Neural cell (in vitro differentiated cells): ENCODE results near the gene KATNA1. TPM values are rescaled to one million over a fixed set of nuclear protein-coding genes. Genes with fewer than 3 reads are reported as not detected.

Experiments used
- H2AFZ ChIP-seq: fragments of 200-600, 300-800 bp; sonication (generic), shearing (Covaris generic); 2 replicates; pipeline ENCODE4 v1.6.0; 2014; ENCODE audit warnings: low read depth, mild to moderate bottlenecking, antibody characterized with exemption, low read length, moderate library complexity
- H3F3A ChIP-seq: fragments of 200-600 bp; shearing (Covaris generic); 2 replicates; pipeline ENCODE4 v1.6.1; 2016; ENCODE audit warnings: mild to moderate bottlenecking, moderate library complexity, mixed read lengths, antibody characterized with exemption, low read length; ENCODE audit not compliant: insufficient read depth, poor library complexity, severe bottlenecking
- H3K27ac ChIP-seq: fragments of 200-600, 300-800 bp; sonication (generic), shearing (Covaris generic); 2 replicates; pipeline ENCODE4 v1.5.1; 2014; ENCODE audit warnings: mild to moderate bottlenecking, low read length, moderate library complexity
- H3K27me3 ChIP-seq: fragments of 300-800, 200-600 bp; sonication (generic), shearing (Covaris generic); 2 replicates; pipeline ENCODE4 v1.6.0; 2014; ENCODE audit warnings: mild to moderate bottlenecking, low read depth, low read length, moderate library complexity; ENCODE audit not compliant: insufficient read depth
- H3K36me3 ChIP-seq: fragments of 300-800, 200-600 bp; sonication (generic), shearing (Covaris generic); 2 replicates; pipeline ENCODE4 v1.5.1; 2014; ENCODE audit warnings: mild to moderate bottlenecking, antibody characterized with exemption, low read length, moderate library complexity; ENCODE audit not compliant: insufficient read depth
- H3K4me2 ChIP-seq: fragments of 300-800, 200-600 bp; sonication (generic), shearing (Covaris generic); 2 replicates; pipeline ENCODE4 v1.6.0; 2014; ENCODE audit warnings: mild to moderate bottlenecking, low read length
- H3K4me3 ChIP-seq: fragments of 300-800, 200-600 bp; sonication (generic), shearing (Covaris generic); 2 replicates; pipeline ENCODE4 v1.5.1; 2014; ENCODE audit warnings: mild to moderate bottlenecking, low read length, moderate library complexity
- H3K79me2 ChIP-seq: fragments of 200-600 bp; shearing (Covaris generic); replicated peaks from 2 replicates; pipeline ENCODE4 v1.6.0; 2014; ENCODE audit warnings: mild to moderate bottlenecking, low read length, moderate library complexity; ENCODE audit not compliant: insufficient read depth
- H3K9ac ChIP-seq: fragments of 300-800, 200-600 bp; sonication (generic), shearing (Covaris generic); 2 replicates; pipeline ENCODE4 v1.6.1; 2016; ENCODE audit warnings: mild to moderate bottlenecking, low read length, mixed read lengths
- H3K9me2 ChIP-seq: fragments of 200-600 bp; shearing (Covaris generic); 2 replicates; pipeline ENCODE4 v1.6.1; 2016; ENCODE audit warnings: mild to moderate bottlenecking, low read length, mixed read lengths; ENCODE audit not compliant: insufficient read depth
- H3K9me3 ChIP-seq: fragments of 200-600, 300-800 bp; sonication (generic), shearing (Covaris generic); 2 replicates; pipeline ENCODE4 v1.6.1; 2016; ENCODE audit warnings: mild to moderate bottlenecking, mixed run types, low read length, moderate library complexity, mixed read lengths
- H4K20me1 ChIP-seq: fragments of 200-600 bp; shearing (Covaris generic); 2 replicates; pipeline ENCODE4 v1.6.1; 2016; ENCODE audit warnings: mild to moderate bottlenecking, mixed run types; ENCODE audit not compliant: insufficient read depth
- EP300 ChIP-seq: fragments of 450-650 bp; conservative IDR thresholded peaks from 2 replicates; pipeline ENCODE4 v1.6.1; 2014; ENCODE audit warnings: antibody characterized with exemption, mild to moderate bottlenecking, moderate library complexity; ENCODE audit not compliant: poor library complexity, severe bottlenecking
- EZH2 ChIP-seq: fragments of 200-600, 300-800 bp; shearing (Covaris generic), sonication (generic); IDR thresholded peaks from 2 replicates; pipeline ENCODE4 v1.6.1; 2014; ENCODE audit warnings: antibody characterized with exemption, low read length, borderline replicate concordance, mild to moderate bottlenecking; ENCODE audit not compliant: insufficient read depth, poor library complexity, severe bottlenecking
- MXI1 ChIP-seq: fragments of 450-650 bp; conservative IDR thresholded peaks from 2 replicates; pipeline ENCODE4 v1.6.1; 2014; ENCODE audit warnings: antibody characterized with exemption, mild to moderate bottlenecking; ENCODE audit not compliant: poor library complexity, severe bottlenecking
- POLR2AphosphoS5 ChIP-seq: IDR thresholded peaks from 2 replicates; pipeline ENCODE4 v1.6.1; 2012
- RAD21 ChIP-seq: fragments of 450-650 bp; conservative IDR thresholded peaks from 2 replicates; pipeline ENCODE4 v1.6.1; 2014; ENCODE audit warnings: antibody characterized with exemption, mild to moderate bottlenecking, moderate library complexity
- SMC3 ChIP-seq: fragments of 450-650 bp; conservative IDR thresholded peaks from 2 replicates; pipeline ENCODE4 v1.6.1; 2014; ENCODE audit warnings: antibody characterized with exemption, mild to moderate bottlenecking, moderate library complexity; ENCODE audit not compliant: poor library complexity
- TAF1 ChIP-seq: IDR thresholded peaks from 2 replicates; pipeline ENCODE4 v1.6.1; 2012; ENCODE audit warnings: low read depth
- polyA plus RNA-seq: library from polyadenylated mRNA; depleted of rRNA; stranded (reverse); fragments of >200 nt; gene quantifications from 2 replicates; pipeline ENCODE4 v1.2.3, GENCODE V29; 2014
- TF ChIP-seq, protein P1 (sequence below): IDR thresholded peaks from 2 replicates; pipeline ENCODE4 v1.6.1; 2012; ENCODE audit warnings: borderline replicate concordance
- TF ChIP-seq, protein P2 (sequence below): fragments of 450-650 bp; IDR thresholded peaks from 2 replicates; pipeline ENCODE4 v1.5.1; 2014; ENCODE audit warnings: antibody characterized with exemption, mild to moderate bottlenecking, moderate library complexity; ENCODE audit not compliant: poor library complexity, severe bottlenecking

The KATNA1 gene
- polyA plus RNA-seq, 1 donor from 2014 or later: 23.1 TPM

DNA sequence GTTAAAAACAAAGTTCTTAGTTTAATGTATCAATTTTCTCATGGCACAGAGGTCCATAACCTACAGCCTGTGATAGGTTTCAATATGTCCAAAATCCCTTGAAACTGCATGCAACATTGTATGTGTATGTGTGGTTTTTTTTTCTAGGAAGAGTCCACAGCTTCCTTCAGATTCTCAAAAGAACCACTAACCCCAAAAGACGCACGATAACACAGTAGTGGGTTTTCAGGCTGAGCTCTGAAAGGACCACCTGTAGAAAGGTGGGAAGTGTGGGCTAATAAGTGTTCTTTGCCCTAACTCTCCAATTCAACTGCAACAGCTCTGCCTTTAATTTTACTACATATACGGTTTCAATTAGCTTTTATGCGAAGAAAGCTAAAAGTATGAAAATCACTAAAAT is 11.5 kb upstream of the KATNA1 start:
- H2AFZ ChIP-seq: no peak overlapping the region
- TF ChIP-seq EP300 (no peak), SMC3 (no peak), POLR2AphosphoS5 (no peak), MXI1 (no peak), RAD21 (no peak), TAF1 (no peak), EZH2 (no peak)
- TF ChIP-seq, protein P1, sequence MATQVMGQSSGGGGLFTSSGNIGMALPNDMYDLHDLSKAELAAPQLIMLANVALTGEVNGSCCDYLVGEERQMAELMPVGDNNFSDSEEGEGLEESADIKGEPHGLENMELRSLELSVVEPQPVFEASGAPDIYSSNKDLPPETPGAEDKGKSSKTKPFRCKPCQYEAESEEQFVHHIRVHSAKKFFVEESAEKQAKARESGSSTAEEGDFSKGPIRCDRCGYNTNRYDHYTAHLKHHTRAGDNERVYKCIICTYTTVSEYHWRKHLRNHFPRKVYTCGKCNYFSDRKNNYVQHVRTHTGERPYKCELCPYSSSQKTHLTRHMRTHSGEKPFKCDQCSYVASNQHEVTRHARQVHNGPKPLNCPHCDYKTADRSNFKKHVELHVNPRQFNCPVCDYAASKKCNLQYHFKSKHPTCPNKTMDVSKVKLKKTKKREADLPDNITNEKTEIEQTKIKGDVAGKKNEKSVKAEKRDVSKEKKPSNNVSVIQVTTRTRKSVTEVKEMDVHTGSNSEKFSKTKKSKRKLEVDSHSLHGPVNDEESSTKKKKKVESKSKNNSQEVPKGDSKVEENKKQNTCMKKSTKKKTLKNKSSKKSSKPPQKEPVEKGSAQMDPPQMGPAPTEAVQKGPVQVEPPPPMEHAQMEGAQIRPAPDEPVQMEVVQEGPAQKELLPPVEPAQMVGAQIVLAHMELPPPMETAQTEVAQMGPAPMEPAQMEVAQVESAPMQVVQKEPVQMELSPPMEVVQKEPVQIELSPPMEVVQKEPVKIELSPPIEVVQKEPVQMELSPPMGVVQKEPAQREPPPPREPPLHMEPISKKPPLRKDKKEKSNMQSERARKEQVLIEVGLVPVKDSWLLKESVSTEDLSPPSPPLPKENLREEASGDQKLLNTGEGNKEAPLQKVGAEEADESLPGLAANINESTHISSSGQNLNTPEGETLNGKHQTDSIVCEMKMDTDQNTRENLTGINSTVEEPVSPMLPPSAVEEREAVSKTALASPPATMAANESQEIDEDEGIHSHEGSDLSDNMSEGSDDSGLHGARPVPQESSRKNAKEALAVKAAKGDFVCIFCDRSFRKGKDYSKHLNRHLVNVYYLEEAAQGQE: no peak
- TF ChIP-seq, protein P2, sequence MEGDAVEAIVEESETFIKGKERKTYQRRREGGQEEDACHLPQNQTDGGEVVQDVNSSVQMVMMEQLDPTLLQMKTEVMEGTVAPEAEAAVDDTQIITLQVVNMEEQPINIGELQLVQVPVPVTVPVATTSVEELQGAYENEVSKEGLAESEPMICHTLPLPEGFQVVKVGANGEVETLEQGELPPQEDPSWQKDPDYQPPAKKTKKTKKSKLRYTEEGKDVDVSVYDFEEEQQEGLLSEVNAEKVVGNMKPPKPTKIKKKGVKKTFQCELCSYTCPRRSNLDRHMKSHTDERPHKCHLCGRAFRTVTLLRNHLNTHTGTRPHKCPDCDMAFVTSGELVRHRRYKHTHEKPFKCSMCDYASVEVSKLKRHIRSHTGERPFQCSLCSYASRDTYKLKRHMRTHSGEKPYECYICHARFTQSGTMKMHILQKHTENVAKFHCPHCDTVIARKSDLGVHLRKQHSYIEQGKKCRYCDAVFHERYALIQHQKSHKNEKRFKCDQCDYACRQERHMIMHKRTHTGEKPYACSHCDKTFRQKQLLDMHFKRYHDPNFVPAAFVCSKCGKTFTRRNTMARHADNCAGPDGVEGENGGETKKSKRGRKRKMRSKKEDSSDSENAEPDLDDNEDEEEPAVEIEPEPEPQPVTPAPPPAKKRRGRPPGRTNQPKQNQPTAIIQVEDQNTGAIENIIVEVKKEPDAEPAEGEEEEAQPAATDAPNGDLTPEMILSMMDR: no peak
- no peak overlapping the region for H3K4me3 ChIP-seq
- H3K9me2 ChIP-seq: no peaks in the 10 kb centered on the region
- no peaks in the 10 kb centered on the region for H3K27me3 ChIP-seq
- H3F3A ChIP-seq: no peaks in the 10 kb centered on the region
- H3K9me3 ChIP-seq: no peaks in the 10 kb centered on the region
- no peaks in the 10 kb centered on the region for H3K36me3 ChIP-seq
- H3K27ac ChIP-seq: no peak overlapping the region
- H3K9ac ChIP-seq: no peak overlapping the region
- no peak overlapping the region for H3K4me2 ChIP-seq
- no peaks in the 10 kb centered on the region for H3K79me2 ChIP-seq
- no peaks in the 10 kb centered on the region for H4K20me1 ChIP-seq

DNA sequence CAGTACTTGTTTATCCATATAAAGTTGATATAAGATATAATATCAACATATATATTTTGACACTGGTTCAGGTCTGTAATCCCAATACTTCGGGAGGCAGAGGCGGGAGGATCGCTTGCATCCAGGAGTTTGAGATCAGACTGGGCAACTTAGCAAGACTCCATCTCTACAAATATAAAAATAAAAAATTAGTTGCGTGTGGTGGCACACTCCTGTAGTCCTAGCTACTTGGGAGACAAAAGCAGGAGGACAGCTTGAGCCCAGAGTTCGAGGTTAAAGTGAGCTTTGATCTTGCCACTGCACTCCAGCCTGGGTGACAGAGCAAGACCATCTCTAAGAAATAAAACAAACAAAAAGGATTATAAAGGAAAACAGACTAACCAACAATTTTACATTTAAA is 8.9 kb upstream of the KATNA1 start:
- no peaks in the 10 kb centered on the region for H3K27me3 ChIP-seq
- TF ChIP-seq POLR2AphosphoS5 (no peak), MXI1 (no peak), SMC3 (no peak), RAD21 (no peak), EZH2 (no peak), EP300 (no peak), TAF1 (no peak)
- TF ChIP-seq, protein P1: no peak
- TF ChIP-seq, protein P2: no peak
- no peaks in the 10 kb centered on the region for H3K9me2 ChIP-seq
- no peak overlapping the region for H2AFZ ChIP-seq
- no peaks in the 10 kb centered on the region for H3K36me3 ChIP-seq
- H3K9me3 ChIP-seq: no peaks in the 10 kb centered on the region
- no peak overlapping the region for H3K4me3 ChIP-seq
- no peak overlapping the region for H3K9ac ChIP-seq
- H3K79me2 ChIP-seq: no peaks in the 10 kb centered on the region
- H4K20me1 ChIP-seq: no peaks in the 10 kb centered on the region
- no peak overlapping the region for H3K27ac ChIP-seq
- no peak overlapping the region for H3K4me2 ChIP-seq
- no peaks in the 10 kb centered on the region for H3F3A ChIP-seq
